DOHH2 (cell line): ENCODE measurements around the gene NBAS.

Experiments
- H3F3A ChIP-seq: fragments of 200-600 bp; sonication (generic), shearing (Covaris generic); 2 replicates; pipeline ENCODE4 v1.6.0; 2016; ENCODE audit warnings: antibody characterized with exemption, mild to moderate bottlenecking; ENCODE audit not compliant: control insufficient read depth, insufficient read depth
- H3K27ac ChIP-seq: fragments of 200-600 bp; sonication (generic); 2 replicates; pipeline ENCODE4 v1.5.1; 2014; ENCODE audit warnings: low read depth, mild to moderate bottlenecking, low read length, moderate library complexity
- H3K27me3 ChIP-seq: fragments of 200-600 bp; sonication (generic); 2 replicates; pipeline ENCODE4 v1.6.1; 2014; ENCODE audit warnings: mild to moderate bottlenecking, low read length, mixed read lengths; ENCODE audit not compliant: control insufficient read depth
- H3K36me3 ChIP-seq: fragments of 200-600 bp; sonication (generic); 2 replicates; pipeline ENCODE4 v1.6.1; 2014; ENCODE audit warnings: mild to moderate bottlenecking, low read length, moderate library complexity, mixed read lengths; ENCODE audit not compliant: control insufficient read depth
- H3K4me1 ChIP-seq: fragments of 200-600 bp; sonication (generic); 2 replicates; pipeline ENCODE4 v1.6.1; 2014; ENCODE audit warnings: mild to moderate bottlenecking, low read length, mixed read lengths; ENCODE audit not compliant: control insufficient read depth
- H3K4me2 ChIP-seq: fragments of 200-600 bp; sonication (generic); 2 replicates; pipeline ENCODE4 v1.6.0; 2014; ENCODE audit warnings: mild to moderate bottlenecking, low read length, moderate library complexity
- H3K4me3 ChIP-seq: fragments of 200-600 bp; sonication (generic); 2 replicates; pipeline ENCODE4 v1.5.1; 2014; ENCODE audit warnings: mild to moderate bottlenecking, low read length, mixed read lengths
- H3K79me2 ChIP-seq: fragments of 200-600 bp; sonication (generic); 2 replicates; pipeline ENCODE4 v1.6.1; 2014; ENCODE audit warnings: mild to moderate bottlenecking, low read length, mixed read lengths; ENCODE audit not compliant: control insufficient read depth
- H3K9me2 ChIP-seq: fragments of 200-600 bp; sonication (generic); replicated peaks from 2 replicates; pipeline ENCODE4 v1.6.1; 2014; ENCODE audit warnings: mild to moderate bottlenecking, low read length, mixed read lengths; ENCODE audit not compliant: control insufficient read depth
- H3K9me3 ChIP-seq: fragments of 200-600 bp; sonication (generic); 2 replicates; pipeline ENCODE4 v1.6.1; 2014; ENCODE audit warnings: antibody characterized with exemption, low read length, mixed read lengths; ENCODE audit not compliant: control insufficient read depth, insufficient read depth
- H4K20me1 ChIP-seq: fragments of 200-600 bp; sonication (generic); 2 replicates; pipeline ENCODE4 v1.6.0; 2014; ENCODE audit warnings: low read depth, mild to moderate bottlenecking, antibody characterized with exemption, low read length, moderate library complexity; ENCODE audit not compliant: control insufficient read depth, insufficient read depth
- EZH2phosphoT487 ChIP-seq: fragments of 200-600 bp; sonication (generic); IDR thresholded peaks from 2 replicates; pipeline ENCODE4 v1.6.1; 2017; ENCODE audit warnings: borderline replicate concordance, mild to moderate bottlenecking, antibody characterized with exemption, low read length, moderate library complexity, mixed read lengths
- TF ChIP-seq, protein P1 (sequence below): fragments of 200-600 bp; sonication (generic); IDR thresholded peaks from one replicate; pipeline ENCODE4 v1.5.1; 2014; ENCODE audit warnings: antibody characterized with exemption, mild to moderate bottlenecking, low read depth, low read length; ENCODE audit not compliant: poor library complexity, severe bottlenecking

The NBAS gene

DNA sequence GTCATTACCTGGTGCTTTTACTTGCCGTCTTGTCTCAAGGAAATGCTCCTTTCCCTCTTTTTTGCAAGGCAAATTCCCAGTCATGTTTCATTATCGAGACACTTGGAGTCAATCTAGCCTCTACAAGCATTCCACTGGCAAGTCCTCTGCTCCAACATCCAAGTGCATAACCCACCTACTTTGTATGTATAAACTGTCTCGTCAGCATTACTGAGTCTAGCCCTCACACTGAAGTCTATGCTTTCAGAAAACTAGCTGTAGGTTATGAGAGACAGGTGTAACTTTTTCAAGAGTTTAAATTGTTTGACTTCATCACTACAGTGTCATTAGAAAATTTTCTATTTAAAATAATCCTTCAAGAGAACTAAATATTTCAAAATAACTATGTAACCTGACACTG is 319.2 kb downstream of the NBAS start:
- Histone ChIP-seq H3K27ac (no peak overlapping the region), H3K9me3 (no peaks in the 10 kb centered on the region), H3K79me2 (no peaks in the 10 kb centered on the region), H3K9me2 (no peaks in the 10 kb centered on the region; the same call in 1 of the 2 replicates), H3K27me3 (no peaks in the 10 kb centered on the region), H3F3A (no peaks in the 10 kb centered on the region), H4K20me1 (no peaks in the 10 kb centered on the region), H3K36me3 (no peaks in the 10 kb centered on the region), H3K4me3 (no peak overlapping the region), H3K4me2 (no peak overlapping the region), H3K4me1 (no peaks in the 10 kb centered on the region)
- TF ChIP-seq, protein P1, sequence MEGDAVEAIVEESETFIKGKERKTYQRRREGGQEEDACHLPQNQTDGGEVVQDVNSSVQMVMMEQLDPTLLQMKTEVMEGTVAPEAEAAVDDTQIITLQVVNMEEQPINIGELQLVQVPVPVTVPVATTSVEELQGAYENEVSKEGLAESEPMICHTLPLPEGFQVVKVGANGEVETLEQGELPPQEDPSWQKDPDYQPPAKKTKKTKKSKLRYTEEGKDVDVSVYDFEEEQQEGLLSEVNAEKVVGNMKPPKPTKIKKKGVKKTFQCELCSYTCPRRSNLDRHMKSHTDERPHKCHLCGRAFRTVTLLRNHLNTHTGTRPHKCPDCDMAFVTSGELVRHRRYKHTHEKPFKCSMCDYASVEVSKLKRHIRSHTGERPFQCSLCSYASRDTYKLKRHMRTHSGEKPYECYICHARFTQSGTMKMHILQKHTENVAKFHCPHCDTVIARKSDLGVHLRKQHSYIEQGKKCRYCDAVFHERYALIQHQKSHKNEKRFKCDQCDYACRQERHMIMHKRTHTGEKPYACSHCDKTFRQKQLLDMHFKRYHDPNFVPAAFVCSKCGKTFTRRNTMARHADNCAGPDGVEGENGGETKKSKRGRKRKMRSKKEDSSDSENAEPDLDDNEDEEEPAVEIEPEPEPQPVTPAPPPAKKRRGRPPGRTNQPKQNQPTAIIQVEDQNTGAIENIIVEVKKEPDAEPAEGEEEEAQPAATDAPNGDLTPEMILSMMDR = no peak
- TF ChIP-seq EZH2phosphoT487 = no peak

- Histone ChIP-seq H3K79me2 (no peaks in the 10 kb centered on the region), H4K20me1 (no peaks in the 10 kb centered on the region), H3K9me3 (no peaks in the 10 kb centered on the region), H3K27me3 (no peaks in the 10 kb centered on the region), H3K4me3 (no peak overlapping the region), H3K9me2 (no peaks in the 10 kb centered on the region), H3F3A (no peaks in the 10 kb centered on the region), H3K36me3 (no peaks in the 10 kb centered on the region), H3K4me1 (no peaks in the 10 kb centered on the region), H3K4me2 (no peak overlapping the region), H3K27ac (no peak overlapping the region)
- TF ChIP-seq, protein P1 = no peak
- no peak for TF ChIP-seq EZH2phosphoT487
These were observed 319.9 kb downstream of the NBAS start for GRCh38 chr2:15241201-15241600.

DNA sequence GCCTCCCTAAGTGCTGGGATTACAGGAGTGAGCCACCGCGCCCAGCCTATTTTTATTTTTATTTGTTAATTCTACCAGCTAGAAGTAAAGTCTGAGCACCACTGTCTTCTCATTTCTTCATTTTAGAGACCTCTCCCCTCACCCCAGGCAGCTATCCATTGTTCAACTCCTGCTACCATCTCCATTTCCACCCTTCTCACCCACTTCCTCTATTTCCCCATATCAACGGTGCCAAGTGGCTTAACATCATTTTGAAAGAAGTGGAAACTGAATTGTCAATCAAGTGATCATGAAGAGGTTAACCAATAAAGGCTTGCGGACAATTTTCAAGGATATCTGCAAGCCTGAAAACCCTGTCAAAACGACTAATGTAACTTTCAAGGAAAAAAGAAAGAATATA is 323.1 kb downstream of the NBAS start:
- no peak overlapping the region for H3K27ac ChIP-seq
- H3K9me2 ChIP-seq = no peaks in the 10 kb centered on the region
- no peak overlapping the region for H3K4me2 ChIP-seq
- no peaks in the 10 kb centered on the region for H3K27me3 ChIP-seq
- H3K4me3 ChIP-seq = no peak overlapping the region
- H3K4me1 ChIP-seq = no peaks in the 10 kb centered on the region
- no peaks in the 10 kb centered on the region for H3K79me2 ChIP-seq
- no peaks in the 10 kb centered on the region for H3F3A ChIP-seq
- TF ChIP-seq, protein P1 = no peak
- TF ChIP-seq EZH2phosphoT487 = no peak
- H3K9me3 ChIP-seq = no peaks in the 10 kb centered on the region
- H3K36me3 ChIP-seq = no peaks in the 10 kb centered on the region; the same call in 1 of the 2 replicates
- H4K20me1 ChIP-seq = no peaks in the 10 kb centered on the region
